HG02610 (cell line): ENCODE measurements around the gene SORCS2.

ENCODE experiments used
- ATAC-seq: cut with Tn5 transposase; IDR thresholded peaks from one replicate; pipeline ENCODE4 v1.9.1; 2021; ENCODE audit warnings: mild to moderate bottlenecking, moderate library complexity; ENCODE audit not compliant: unreplicated experiment

SORCS2 gene

GRCh38 chr4:7653510-7654369 lies 461.4 kb downstream of the SORCS2 start:
- no peak for ATAC-seq

- no peak for ATAC-seq
These were observed 462.5 kb downstream of the SORCS2 start for GRCh38 chr4:7654550-7655445.

- no peak for ATAC-seq
These were observed 463.3 kb downstream of the SORCS2 start for GRCh38 chr4:7655511-7656243.

- no peak for ATAC-seq
These were observed 464.0 kb downstream of the SORCS2 start for GRCh38 chr4:7656244-7656800.

- no peak for ATAC-seq
These were observed 465.4 kb downstream of the SORCS2 start for GRCh38 chr4:7657545-7658297.

- no peak for ATAC-seq
These were observed 466.2 kb downstream of the SORCS2 start for GRCh38 chr4:7658341-7659204.

- ATAC-seq = no peak
These were observed 467.3 kb downstream of the SORCS2 start for GRCh38 chr4:7659429-7660175.

- ATAC-seq = no peak
These were observed 468.1 kb downstream of the SORCS2 start for GRCh38 chr4:7660176-7661039.

- no peak for ATAC-seq
These were observed 468.9 kb downstream of the SORCS2 start for GRCh38 chr4:7661066-7661748.

- no peak for ATAC-seq
These were observed 469.6 kb downstream of the SORCS2 start for GRCh38 chr4:7661846-7662506.

- no peak for ATAC-seq
These were observed 470.1 kb downstream of the SORCS2 start for GRCh38 chr4:7662507-7662846.

GRCh38 chr4:7663075-7663541 lies 470.8 kb downstream of the SORCS2 start:
- ATAC-seq = no peak

- no peak for ATAC-seq
These were observed 471.8 kb downstream of the SORCS2 start for GRCh38 chr4:7664106-7664505.

GRCh38 chr4:7665321-7665720 lies 473.0 kb downstream of the SORCS2 start:
- no peak for ATAC-seq

- ATAC-seq = no peak
These were observed 473.7 kb downstream of the SORCS2 start for GRCh38 chr4:7666011-7666410.

GRCh38 chr4:7666744-7667143 lies 474.4 kb downstream of the SORCS2 start:
- no peak for ATAC-seq
